Adrenal gland (tissue), 5 donors: Measurements from ENCODE around the gene FAM219A.

Experiments used
- POLR2A ChIP-seq, 2 donors: fragments of 450-650 bp; IDR thresholded peaks; one replicate each; pipeline ENCODE4 v1.6.1; 2017; ENCODE audit warnings: antibody characterized with exemption in 2 of 2, mild to moderate bottlenecking in 2 of 2, moderate library complexity in 1 of 2
- TF ChIP-seq, protein P1 (sequence below), 6 experiments: fragments of 450-650 bp in 4 of 6; fragments of 200-600 bp in 2 of 6; sonication (generic) in 1 of 6; IDR thresholded peaks; 1 replicate in 5 of 6; 2 replicates in 1 of 6; pipeline versions ENCODE4 v1.5.1 to v1.8.0; 2016 to 2021; ENCODE audit warnings: antibody characterized with exemption in 6 of 6, mild to moderate bottlenecking in 2 of 6, moderate library complexity in 1 of 6
- donor health status: DM: no; HTN: no; CAD: no.

DNA sequence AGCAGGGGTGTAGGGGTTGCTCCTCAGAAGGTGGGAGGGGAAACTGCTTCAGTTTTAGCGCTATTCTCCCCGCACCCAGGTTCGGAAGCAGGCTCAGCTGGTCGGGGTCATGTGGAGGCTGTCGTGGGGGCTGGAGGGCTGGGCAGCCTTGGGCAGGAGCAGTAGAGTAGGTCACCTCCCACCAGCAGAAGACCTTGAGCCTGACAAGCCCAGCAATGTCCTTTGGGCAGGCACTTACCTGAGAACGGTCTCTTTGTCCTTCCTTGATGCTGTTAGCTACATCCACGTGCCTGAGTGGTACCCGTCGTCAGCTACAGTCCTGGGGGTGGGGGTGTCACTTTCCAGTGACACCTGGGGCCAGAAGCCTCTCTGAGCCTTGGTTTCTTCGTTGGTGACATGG, 44.1 kb upstream of the FAM219A start:
- TF ChIP-seq POLR2A (IDR thresholded peaks at IDR 0.05) = no peak
- TF ChIP-seq, protein P1, sequence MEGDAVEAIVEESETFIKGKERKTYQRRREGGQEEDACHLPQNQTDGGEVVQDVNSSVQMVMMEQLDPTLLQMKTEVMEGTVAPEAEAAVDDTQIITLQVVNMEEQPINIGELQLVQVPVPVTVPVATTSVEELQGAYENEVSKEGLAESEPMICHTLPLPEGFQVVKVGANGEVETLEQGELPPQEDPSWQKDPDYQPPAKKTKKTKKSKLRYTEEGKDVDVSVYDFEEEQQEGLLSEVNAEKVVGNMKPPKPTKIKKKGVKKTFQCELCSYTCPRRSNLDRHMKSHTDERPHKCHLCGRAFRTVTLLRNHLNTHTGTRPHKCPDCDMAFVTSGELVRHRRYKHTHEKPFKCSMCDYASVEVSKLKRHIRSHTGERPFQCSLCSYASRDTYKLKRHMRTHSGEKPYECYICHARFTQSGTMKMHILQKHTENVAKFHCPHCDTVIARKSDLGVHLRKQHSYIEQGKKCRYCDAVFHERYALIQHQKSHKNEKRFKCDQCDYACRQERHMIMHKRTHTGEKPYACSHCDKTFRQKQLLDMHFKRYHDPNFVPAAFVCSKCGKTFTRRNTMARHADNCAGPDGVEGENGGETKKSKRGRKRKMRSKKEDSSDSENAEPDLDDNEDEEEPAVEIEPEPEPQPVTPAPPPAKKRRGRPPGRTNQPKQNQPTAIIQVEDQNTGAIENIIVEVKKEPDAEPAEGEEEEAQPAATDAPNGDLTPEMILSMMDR (IDR thresholded peaks at IDR 0.05) = no peak
